Parathyroid adenoma (tissue), 2 donors: ENCODE measurements around the gene ZNF414.
"Not testable (repeated sequence)": the region's sequence is repeated elsewhere in the genome, so short reads cannot be mapped to it uniquely, and the experiment has no call there.

Experiments used
- H2AFZ ChIP-seq: fragments of 300-600 bp; sonication (generic); one replicate; pipeline ENCODE4 v1.7.0; 2017; ENCODE audit warnings: antibody characterized with exemption, mild to moderate bottlenecking
- H3K27ac ChIP-seq: fragments of 300-600 bp; sonication (generic); one replicate; pipeline ENCODE4 v1.7.0; 2017
- H3K27me3 ChIP-seq: fragments of 300-600 bp; sonication (generic); one replicate; pipeline ENCODE4 v1.7.0; 2017; ENCODE audit warnings: low read length; ENCODE audit not compliant: control insufficient read depth, insufficient read depth
- H3K36me3 ChIP-seq: fragments of 300-600 bp; sonication (generic); one replicate; pipeline ENCODE4 v1.7.0; 2017; ENCODE audit warnings: low read length; ENCODE audit not compliant: control insufficient read depth, insufficient read depth
- H3K4me1 ChIP-seq: fragments of 300-600 bp; sonication (generic); one replicate; pipeline ENCODE4 v1.7.0; 2017; ENCODE audit warnings: control low read depth
- H3K4me2 ChIP-seq: fragments of 300-600 bp; sonication (generic); one replicate; pipeline ENCODE4 v1.7.0; 2017; ENCODE audit warnings: low read length
- H3K4me3 ChIP-seq: fragments of 300-600 bp; sonication (generic); one replicate; pipeline ENCODE4 v1.7.0; 2017; ENCODE audit warnings: low read depth, low read length
- H3K79me2 ChIP-seq: fragments of 300-600 bp; sonication (generic); one replicate; pipeline ENCODE4 v1.7.0; 2017; ENCODE audit warnings: control low read depth
- H3K9ac ChIP-seq: fragments of 300-600 bp; sonication (generic); one replicate; pipeline ENCODE4 v1.7.0; 2017; ENCODE audit warnings: mild to moderate bottlenecking
- H3K9me3 ChIP-seq: fragments of 300-600 bp; sonication (generic); one replicate; pipeline ENCODE4 v1.7.0; 2017; ENCODE audit warnings: low read length; ENCODE audit not compliant: control insufficient read depth
- TF ChIP-seq, protein P1 (sequence below): fragments of 300-600 bp; sonication (generic); IDR thresholded peaks from one replicate; pipeline ENCODE4 v1.7.0; 2017; ENCODE audit warnings: antibody characterized with exemption, mild to moderate bottlenecking
- donor health status: primary hyperparathyroidism.

The ZNF414 gene

GRCh38 chr19:8513687-8514504, at the start of gene ZNF414:
TSS of gene ZNF414 (minus strand) at chr19:8514167. CDS start at chr19:8514046, 121 bp downstream.
- Histone ChIP-seq H3K4me2 (peak within 1 kb of the TSS; percentile 85), H3K27ac (peak within 1 kb of the TSS; percentile 99), H3K4me1 (peaks cover 9% of the 10 kb centered on the region), H3K27me3 (no peaks in the 10 kb centered on the region), H3K4me3 (peak within 1 kb of the TSS; percentile 90), H3K9me3 (no peaks in the 10 kb centered on the region), H3K79me2 (no peaks in the 10 kb centered on the region), H2AFZ (peak within 1 kb of the TSS; percentile 97), H3K36me3 (no peaks in the 10 kb centered on the region), H3K9ac (peak within 1 kb of the TSS; percentile 97)
- TF ChIP-seq, protein P1, sequence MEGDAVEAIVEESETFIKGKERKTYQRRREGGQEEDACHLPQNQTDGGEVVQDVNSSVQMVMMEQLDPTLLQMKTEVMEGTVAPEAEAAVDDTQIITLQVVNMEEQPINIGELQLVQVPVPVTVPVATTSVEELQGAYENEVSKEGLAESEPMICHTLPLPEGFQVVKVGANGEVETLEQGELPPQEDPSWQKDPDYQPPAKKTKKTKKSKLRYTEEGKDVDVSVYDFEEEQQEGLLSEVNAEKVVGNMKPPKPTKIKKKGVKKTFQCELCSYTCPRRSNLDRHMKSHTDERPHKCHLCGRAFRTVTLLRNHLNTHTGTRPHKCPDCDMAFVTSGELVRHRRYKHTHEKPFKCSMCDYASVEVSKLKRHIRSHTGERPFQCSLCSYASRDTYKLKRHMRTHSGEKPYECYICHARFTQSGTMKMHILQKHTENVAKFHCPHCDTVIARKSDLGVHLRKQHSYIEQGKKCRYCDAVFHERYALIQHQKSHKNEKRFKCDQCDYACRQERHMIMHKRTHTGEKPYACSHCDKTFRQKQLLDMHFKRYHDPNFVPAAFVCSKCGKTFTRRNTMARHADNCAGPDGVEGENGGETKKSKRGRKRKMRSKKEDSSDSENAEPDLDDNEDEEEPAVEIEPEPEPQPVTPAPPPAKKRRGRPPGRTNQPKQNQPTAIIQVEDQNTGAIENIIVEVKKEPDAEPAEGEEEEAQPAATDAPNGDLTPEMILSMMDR = no peak

DNA sequence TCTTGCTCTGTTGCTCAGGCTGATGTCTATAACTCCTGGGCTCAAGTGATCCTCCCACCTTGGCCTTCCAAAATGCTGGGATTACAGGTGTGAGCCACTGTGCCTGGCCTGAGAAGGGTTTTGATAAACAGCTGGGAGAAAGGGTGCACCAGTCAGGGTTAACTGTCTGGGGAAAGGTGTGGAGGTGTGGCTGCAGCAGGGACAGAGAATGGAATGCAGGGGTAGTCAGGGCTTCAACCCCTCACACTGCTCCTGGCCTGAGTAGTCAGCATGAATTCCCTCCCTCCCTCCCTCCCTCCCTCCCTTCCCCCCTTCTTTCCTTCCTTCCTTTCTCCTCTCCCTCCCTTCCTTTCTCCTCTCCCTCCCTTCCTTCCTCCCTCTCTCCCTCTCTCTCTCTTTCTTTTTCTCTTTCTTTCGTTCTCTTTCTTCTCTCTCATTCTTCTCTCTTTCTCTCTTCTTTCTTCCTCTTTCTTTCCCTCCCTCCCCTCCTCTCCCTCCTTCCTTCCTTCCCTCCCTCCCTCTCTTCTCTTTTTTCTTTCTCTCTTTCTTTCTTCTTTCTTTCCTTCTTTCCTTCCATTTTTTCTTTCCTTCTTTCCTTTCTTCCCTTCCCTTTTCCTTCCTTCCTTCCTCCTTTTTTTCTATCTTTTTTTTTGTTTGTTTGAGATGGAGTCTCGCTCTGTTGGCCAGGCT, 47.3 kb upstream of the ZNF414 start:
- H3K9ac ChIP-seq = no peak overlapping the region
- no peaks in the 10 kb centered on the region for H3K9me3 ChIP-seq
- H2AFZ ChIP-seq = no peak overlapping the region
- TF ChIP-seq, protein P1 = no peak
- H3K27ac ChIP-seq = no peak overlapping the region
- no peaks in the 10 kb centered on the region for H3K4me1 ChIP-seq
- no peaks in the 10 kb centered on the region for H3K27me3 ChIP-seq
- H3K4me2 ChIP-seq = no peak overlapping the region
- H3K4me3 ChIP-seq = no peak overlapping the region
- H3K79me2 ChIP-seq = no peaks in the 10 kb centered on the region
- H3K36me3 ChIP-seq = no peaks in the 10 kb centered on the region

- H3K9ac ChIP-seq = no peak overlapping the region
- no peak overlapping the region for H3K4me2 ChIP-seq
- H3K27me3 ChIP-seq = no peaks in the 10 kb centered on the region
- no peak overlapping the region for H2AFZ ChIP-seq
- H3K9me3 ChIP-seq = no peaks in the 10 kb centered on the region
- no peak overlapping the region for H3K4me3 ChIP-seq
- TF ChIP-seq, protein P1 = no peak
- H3K4me1 ChIP-seq = no peaks in the 10 kb centered on the region
- no peaks in the 10 kb centered on the region for H3K79me2 ChIP-seq
- no peak overlapping the region for H3K27ac ChIP-seq
- H3K36me3 ChIP-seq = no peaks in the 10 kb centered on the region
These were observed 44.4 kb upstream of the ZNF414 start for GRCh38 chr19:8558325-8558724.

DNA sequence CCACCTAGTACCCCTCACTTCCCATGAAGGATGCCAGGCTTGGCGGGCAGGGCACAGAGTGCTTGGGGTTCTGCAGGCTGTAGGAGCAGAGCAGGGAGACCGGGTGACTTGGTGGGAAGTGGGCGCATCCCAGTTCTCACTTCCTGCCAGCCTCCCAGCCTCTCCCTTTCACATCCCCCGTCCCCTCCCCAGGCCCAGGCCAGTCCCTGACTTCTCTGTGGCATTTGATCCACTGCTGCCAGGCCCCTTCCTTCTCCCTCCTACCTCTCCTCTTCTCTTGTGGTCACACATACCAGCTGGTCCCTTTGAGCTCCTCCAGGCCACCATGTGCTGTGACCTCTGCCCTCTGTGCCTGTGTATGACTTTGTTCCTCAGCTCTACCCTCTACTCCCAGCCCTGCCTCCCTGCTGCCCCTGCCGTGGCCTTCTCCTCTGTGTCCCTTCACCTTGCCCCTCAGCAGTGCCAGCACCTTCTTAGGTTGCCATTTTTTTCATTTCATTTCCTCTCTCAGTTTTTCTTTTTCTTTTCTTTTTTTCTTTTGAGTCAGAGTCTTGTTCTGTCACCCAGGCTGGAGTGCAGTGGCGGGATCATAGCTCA, 43.8 kb upstream of the ZNF414 start:
- H3K79me2 ChIP-seq = no peaks in the 10 kb centered on the region
- no peak overlapping the region for H2AFZ ChIP-seq
- no peaks in the 10 kb centered on the region for H3K27me3 ChIP-seq
- H3K9ac ChIP-seq = no peak overlapping the region
- H3K9me3 ChIP-seq = no peaks in the 10 kb centered on the region
- H3K4me1 ChIP-seq = no peaks in the 10 kb centered on the region
- no peak overlapping the region for H3K4me3 ChIP-seq
- TF ChIP-seq, protein P1 = no peak
- no peak overlapping the region for H3K27ac ChIP-seq
- H3K36me3 ChIP-seq = no peaks in the 10 kb centered on the region
- H3K4me2 ChIP-seq = no peak overlapping the region

- not testable (repeated sequence) for H3K27me3 ChIP-seq, H3K27ac ChIP-seq, H2AFZ ChIP-seq, H3K36me3 ChIP-seq, H3K4me3 ChIP-seq, H3K79me2 ChIP-seq, H3K9ac ChIP-seq, H3K9me3 ChIP-seq, H3K4me1 ChIP-seq, H3K4me2 ChIP-seq
These were observed 39.8 kb upstream of the ZNF414 start for GRCh38 chr19:8553729-8554128.
